H1 (cell line): ENCODE results near the gene SLC4A9. TPM values are rescaled to one million over a fixed set of nuclear protein-coding genes. Genes with fewer than 3 reads are reported as not detected.

Experiments
- CHD2 ChIP-seq: IDR thresholded peaks from 2 replicates; pipeline ENCODE4 v1.6.1; 2012; ENCODE audit warnings: low read length, improper control_type of control experiment
- MAFK ChIP-seq: IDR thresholded peaks from 2 replicates; pipeline ENCODE4 v1.6.1; 2012; ENCODE audit warnings: low read depth, mild to moderate bottlenecking, improper control_type of control experiment, low read length
- POU5F1 ChIP-seq: IDR thresholded peaks from 2 replicates; pipeline ENCODE4 v1.6.1; 2011; ENCODE audit warnings: low read depth, mild to moderate bottlenecking, low read length, moderate library complexity
- RAD21 ChIP-seq, 2 experiments: IDR thresholded peaks in 1 of 2; conservative IDR thresholded peaks in 1 of 2; 2 replicates each; pipeline ENCODE4 v1.6.1; 2011; ENCODE audit warnings: low read depth in 2 of 2, low read length in 2 of 2, improper control_type of control experiment in 1 of 2, inconsistent platforms in 1 of 2, mild to moderate bottlenecking in 1 of 2, moderate library complexity in 1 of 2
- SIN3A ChIP-seq, 2 experiments: IDR thresholded peaks in 1 of 2; conservative IDR thresholded peaks in 1 of 2; 2 replicates each; pipeline ENCODE4 v1.6.1; 2011 to 2012; ENCODE audit warnings: low read length in 2 of 2, improper control_type of control experiment in 1 of 2, low read depth in 1 of 2, mild to moderate bottlenecking in 1 of 2
- YY1 ChIP-seq: IDR thresholded peaks from 2 replicates; pipeline ENCODE4 v1.6.1; 2011; ENCODE audit warnings: low read depth, mild to moderate bottlenecking, low read length
- polyA plus RNA-seq, 7 experiments: library from polyadenylated mRNA; depleted of rRNA in 3 of 7; stranded (reverse) in 5 of 7; unstranded in 2 of 7; fragments of >200 nt in 5 of 7; fragments of 200-250 nt in 2 of 7; gene quantifications; 1 replicate in 5 of 7; 2 replicates in 1 of 7; 4 replicates in 1 of 7; pipeline versions ENCODE4 v1.2.1 to v1.2.3, GENCODE V29; 2011 to 2013; ENCODE audit warnings: missing spikeins in 2 of 7, mixed read lengths in 2 of 7
- total RNA-seq: library from RNA; stranded (reverse); fragmentation: NEBNext Ultra II Directional; extraction: Animal tissue kit (Norgen Biotek cat#: 25700); gene quantifications from 2 replicates; pipeline ENCODE4 v1.2.1, GENCODE V29; 2021
- TF ChIP-seq, protein P1 (sequence below): IDR thresholded peaks from 2 replicates; pipeline ENCODE4 v1.6.1; 2011; ENCODE audit warnings: low read length, improper control_type of control experiment

Gene SLC4A9
- total and polyA plus RNA-seq, 2 of the 8 experiments (the other 6 are each of a cell fraction or from before 2014, with no cell fraction given) = 0.15 to 0.28 TPM

GRCh38 chr5:140345919-140346347 lies 14.1 kb upstream of the SLC4A9 start (continued):
- TF ChIP-seq YY1 = no peak
- TF ChIP-seq SIN3A (conservative IDR thresholded peaks at IDR 0.05 in 1 of 2, IDR thresholded peaks at IDR 0.05 in 1 of 2; ENCODE audit: low read depth in 1 of 2, low read length in 2 of 2) = 0 out of 4 replicates have a peak, but pooled peaks of 1 of the 2 experiments have one; percentile 4
- no peak for TF ChIP-seq MAFK
- TF ChIP-seq, protein P1, sequence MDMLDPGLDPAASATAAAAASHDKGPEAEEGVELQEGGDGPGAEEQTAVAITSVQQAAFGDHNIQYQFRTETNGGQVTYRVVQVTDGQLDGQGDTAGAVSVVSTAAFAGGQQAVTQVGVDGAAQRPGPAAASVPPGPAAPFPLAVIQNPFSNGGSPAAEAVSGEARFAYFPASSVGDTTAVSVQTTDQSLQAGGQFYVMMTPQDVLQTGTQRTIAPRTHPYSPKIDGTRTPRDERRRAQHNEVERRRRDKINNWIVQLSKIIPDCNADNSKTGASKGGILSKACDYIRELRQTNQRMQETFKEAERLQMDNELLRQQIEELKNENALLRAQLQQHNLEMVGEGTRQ = no peak
- TF ChIP-seq CHD2 = no peak
- TF ChIP-seq POU5F1 = no peak
- peak; percentile 46 to 49; a peak in 3 of 4 replicates for TF ChIP-seq RAD21 (IDR thresholded peaks at IDR 0.05 in 1 of 2, conservative IDR thresholded peaks at IDR 0.05 in 1 of 2; ENCODE audit: low read depth in 2 of 2, low read length in 2 of 2)
- TF ChIP-seq, all 59 proteins: peak for 4
